Measurements from ENCODE around the gene CGREF1. TPM values are rescaled to one million over a fixed set of nuclear protein-coding genes. Genes with fewer than 3 reads are reported as not detected.

CGREF1 gene
- total RNA-seq, 4 donors from 2014 or later: 1.1 to 4.2 (median 2.6) TPM

DNA sequence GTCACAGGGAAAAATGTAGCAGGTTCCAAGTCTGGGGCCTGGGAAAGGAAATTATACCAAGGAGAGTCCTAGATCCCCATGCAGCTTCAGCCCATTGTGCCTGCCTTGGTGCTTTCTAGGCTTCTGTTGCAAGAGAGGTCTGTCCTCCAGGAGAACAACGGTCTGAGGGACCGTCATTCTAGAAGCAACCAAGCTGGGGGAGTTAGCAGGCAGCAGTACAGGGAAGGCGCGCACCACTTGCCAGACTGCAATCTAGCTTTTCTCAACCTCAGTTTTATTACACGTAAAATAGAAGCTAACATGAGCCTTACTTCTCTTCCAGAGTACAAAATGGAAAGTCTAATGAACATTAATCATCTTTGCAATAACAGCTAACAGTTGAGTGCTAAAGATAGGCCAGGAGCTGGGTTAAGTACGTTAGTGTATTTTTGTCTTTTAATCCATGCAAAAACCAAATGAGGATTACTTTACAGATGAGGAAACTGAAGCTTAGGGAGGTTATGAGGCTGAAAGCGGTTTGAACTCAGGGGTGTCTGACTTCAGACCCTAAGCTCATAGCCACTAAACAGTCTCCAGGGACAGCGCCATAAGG is 31.8 kb upstream of the CGREF1 start:
- no peaks in the 10 kb centered on the region for H3K9me3 ChIP-seq
- WGBS: 90% methylated on average over 8 of the region's 8 CpGs
- peak in 1 of 2 donors; percentile 2 for DNase-seq (ENCODE audit: low spot score in 2 of 2)
- TF ChIP-seq, protein P1, sequence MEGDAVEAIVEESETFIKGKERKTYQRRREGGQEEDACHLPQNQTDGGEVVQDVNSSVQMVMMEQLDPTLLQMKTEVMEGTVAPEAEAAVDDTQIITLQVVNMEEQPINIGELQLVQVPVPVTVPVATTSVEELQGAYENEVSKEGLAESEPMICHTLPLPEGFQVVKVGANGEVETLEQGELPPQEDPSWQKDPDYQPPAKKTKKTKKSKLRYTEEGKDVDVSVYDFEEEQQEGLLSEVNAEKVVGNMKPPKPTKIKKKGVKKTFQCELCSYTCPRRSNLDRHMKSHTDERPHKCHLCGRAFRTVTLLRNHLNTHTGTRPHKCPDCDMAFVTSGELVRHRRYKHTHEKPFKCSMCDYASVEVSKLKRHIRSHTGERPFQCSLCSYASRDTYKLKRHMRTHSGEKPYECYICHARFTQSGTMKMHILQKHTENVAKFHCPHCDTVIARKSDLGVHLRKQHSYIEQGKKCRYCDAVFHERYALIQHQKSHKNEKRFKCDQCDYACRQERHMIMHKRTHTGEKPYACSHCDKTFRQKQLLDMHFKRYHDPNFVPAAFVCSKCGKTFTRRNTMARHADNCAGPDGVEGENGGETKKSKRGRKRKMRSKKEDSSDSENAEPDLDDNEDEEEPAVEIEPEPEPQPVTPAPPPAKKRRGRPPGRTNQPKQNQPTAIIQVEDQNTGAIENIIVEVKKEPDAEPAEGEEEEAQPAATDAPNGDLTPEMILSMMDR (IDR thresholded peaks at IDR 0.05): no peak
- TF ChIP-seq POLR2AphosphoS5 (IDR thresholded peaks at IDR 0.05) (no peak), EP300 (IDR thresholded peaks at IDR 0.05) (no peak), POLR2A (IDR thresholded peaks at IDR 0.05) (no peak)
- no peak overlapping the region for H3K4me3 ChIP-seq
- no peaks in the 10 kb centered on the region for H3K4me1 ChIP-seq
- H3K27me3 ChIP-seq: peaks cover 3% of the 10 kb centered on the region
- no peak overlapping the region for H3K27ac ChIP-seq
- H3K36me3 ChIP-seq: no peaks in the 10 kb centered on the region

DNA sequence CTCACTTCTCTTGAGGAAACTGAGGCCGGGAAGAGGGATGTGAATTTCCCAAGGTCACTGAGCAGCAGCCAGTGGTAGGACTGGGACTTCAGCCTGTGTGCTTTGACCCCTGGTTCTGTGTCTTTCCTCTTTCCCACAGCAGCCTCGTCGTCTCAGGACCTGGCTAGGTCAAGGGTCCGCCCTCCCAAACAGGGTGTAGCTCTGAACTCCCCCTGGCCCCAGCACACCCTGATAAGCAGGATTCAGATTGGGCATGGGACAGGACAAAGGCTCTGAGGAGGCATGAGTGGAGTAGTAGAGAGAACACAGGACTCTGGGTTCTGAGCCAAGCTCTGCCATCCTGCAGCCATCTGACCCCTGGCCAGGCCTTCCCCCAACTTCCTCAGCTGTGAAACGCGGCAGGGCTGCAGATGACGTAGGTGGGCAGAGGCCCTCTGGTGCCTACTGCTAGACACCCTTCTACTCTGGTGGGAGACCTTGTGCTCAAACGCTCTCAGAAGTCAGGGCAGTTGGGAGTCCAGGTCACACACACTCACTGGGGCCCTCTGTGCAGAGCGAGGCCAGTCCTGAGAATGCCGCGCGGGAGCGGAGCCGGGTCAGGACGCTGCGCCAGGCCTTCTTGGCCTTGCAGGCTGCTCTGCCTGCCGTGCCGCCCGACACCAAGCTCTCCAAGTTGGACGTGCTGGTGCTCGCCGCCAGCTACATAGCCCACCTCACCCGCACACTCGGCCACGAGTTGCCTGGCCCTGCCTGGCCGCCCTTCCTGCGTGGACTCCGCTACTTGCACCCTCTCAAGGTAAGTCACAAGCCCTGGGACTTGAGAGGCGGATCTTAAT is 30.9 kb upstream of the CGREF1 start:
- no peak overlapping the region for H3K27ac ChIP-seq
- no peaks in the 10 kb centered on the region for H3K36me3 ChIP-seq
- DNase-seq (ENCODE audit: low spot score in 2 of 2): no peak
- TF ChIP-seq POLR2AphosphoS5 (IDR thresholded peaks at IDR 0.05): no peak
- no peak for TF ChIP-seq POLR2A (IDR thresholded peaks at IDR 0.05)
- no peak for TF ChIP-seq EP300 (IDR thresholded peaks at IDR 0.05)
- TF ChIP-seq, protein P1 (IDR thresholded peaks at IDR 0.05): no peak
- H3K4me1 ChIP-seq: no peaks in the 10 kb centered on the region
- H3K27me3 ChIP-seq: peaks cover 3% of the 10 kb centered on the region
- H3K9me3 ChIP-seq: no peaks in the 10 kb centered on the region
- no peak overlapping the region for H3K4me3 ChIP-seq
- WGBS: 86% methylated on average over 11 of the region's 29 CpGs

DNA sequence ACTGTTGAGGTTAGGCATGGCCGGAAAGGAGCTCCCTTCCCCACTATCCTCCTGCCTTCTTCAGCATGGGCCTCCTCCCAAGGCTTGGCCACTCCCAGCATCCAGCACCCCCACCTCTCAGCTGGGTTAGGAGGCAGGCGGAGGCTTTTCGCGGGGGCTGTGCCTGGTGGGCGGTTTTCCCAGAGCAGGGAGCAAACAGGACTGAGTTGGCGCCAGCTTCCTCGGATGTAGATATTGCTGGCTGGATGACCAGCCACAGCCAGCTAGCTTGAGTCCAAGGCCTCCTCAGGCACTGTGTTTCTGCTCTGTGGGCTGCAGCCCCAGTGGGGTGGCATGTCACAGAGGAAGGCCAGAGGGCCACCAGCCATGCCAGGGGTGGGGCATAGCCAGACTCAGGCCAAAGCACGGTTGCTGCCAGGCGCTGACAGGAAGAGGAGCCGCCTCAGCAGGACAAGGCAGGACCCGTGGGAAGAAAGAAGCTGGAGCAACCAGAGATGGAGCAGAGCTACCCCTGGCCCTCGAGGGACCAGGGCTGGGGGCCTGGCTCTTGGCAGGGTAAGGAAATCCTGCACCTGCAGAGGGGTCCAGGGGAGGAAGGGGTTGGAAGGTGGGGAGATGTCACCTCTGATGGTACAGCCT is 30.0 kb upstream of the CGREF1 start, which contains the start of gene TCF23:
TSS of gene TCF23 (plus strand) at position 204 of the 639 bp plus-strand sequence. CDS start at position 334, 130 bp downstream.
- Histone ChIP-seq H3K4me3 (no peak within 1 kb of the TSS), H3K27me3 (peaks cover 3% of the 10 kb centered on the region), H3K27ac (no peak within 1 kb of the TSS), H3K4me1 (no peaks in the 10 kb centered on the region), H3K9me3 (no peaks in the 10 kb centered on the region), H3K36me3 (no peaks in the 10 kb centered on the region)
- TF ChIP-seq EP300 (IDR thresholded peaks at IDR 0.05) (no peak), POLR2AphosphoS5 (IDR thresholded peaks at IDR 0.05) (no peak), POLR2A (IDR thresholded peaks at IDR 0.05) (no peak)
- TF ChIP-seq, protein P1 (IDR thresholded peaks at IDR 0.05): no peak
- 64% methylated on average over 4 of the region's 12 CpGs for WGBS
- DNase-seq (ENCODE audit: low spot score in 2 of 2): peak in 1 of 2 donors; percentile 27

DNA sequence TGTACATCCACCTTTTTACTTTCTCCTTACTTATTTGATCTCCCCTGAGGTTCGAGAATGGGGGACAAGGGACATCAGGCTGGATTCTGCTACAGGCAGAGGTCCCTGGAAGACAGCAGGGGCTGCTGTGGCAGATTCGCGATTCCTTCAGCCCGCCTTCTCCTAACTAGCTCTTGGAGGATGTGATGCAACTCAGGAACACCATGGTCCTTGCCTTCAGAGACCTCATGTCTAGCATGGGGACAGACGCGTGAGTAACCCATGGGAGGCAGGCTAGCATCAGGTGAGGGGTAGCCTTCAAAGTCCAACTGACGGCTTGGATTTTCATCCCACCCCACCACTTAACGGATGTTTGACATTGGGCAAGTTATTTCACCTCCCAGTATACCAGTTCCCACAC is 29.0 kb upstream of the CGREF1 start:
- Histone ChIP-seq H3K9me3 (no peaks in the 10 kb centered on the region), H3K27me3 (peaks cover 3% of the 10 kb centered on the region), H3K36me3 (no peaks in the 10 kb centered on the region), H3K27ac (no peak overlapping the region), H3K4me3 (no peak overlapping the region), H3K4me1 (no peaks in the 10 kb centered on the region)
- WGBS: 92% methylated on average over 8 of the region's 8 CpGs
- TF ChIP-seq, protein P1 (IDR thresholded peaks at IDR 0.05): no peak
- TF ChIP-seq POLR2AphosphoS5 (IDR thresholded peaks at IDR 0.05) (no peak), EP300 (IDR thresholded peaks at IDR 0.05) (no peak), POLR2A (IDR thresholded peaks at IDR 0.05) (no peak)
- no peak for DNase-seq (ENCODE audit: low spot score in 2 of 2)

DNA sequence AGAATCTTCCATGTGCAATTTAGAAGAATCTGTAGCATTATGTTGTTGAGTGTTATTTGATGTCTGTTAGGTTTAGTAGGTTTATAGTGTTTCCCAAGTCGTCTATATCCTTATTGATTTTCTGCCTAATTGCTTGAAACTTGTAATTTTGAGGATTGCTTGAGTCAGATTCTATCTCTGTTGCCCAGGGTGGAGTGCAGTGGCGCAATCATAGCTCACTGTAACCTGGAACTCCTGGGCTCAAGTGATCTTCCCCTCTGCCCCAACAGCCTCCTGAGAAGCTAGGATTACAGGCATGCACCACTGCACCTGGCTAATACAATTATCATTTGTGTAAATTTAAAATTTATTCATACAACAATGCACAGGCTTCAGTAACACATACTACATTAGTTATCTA is 26.8 kb upstream of the CGREF1 start:
- Histone ChIP-seq H3K27me3 (peaks cover 3% of the 10 kb centered on the region), H3K9me3 (no peaks in the 10 kb centered on the region), H3K27ac (no peak overlapping the region), H3K4me3 (no peak overlapping the region), H3K36me3 (no peaks in the 10 kb centered on the region), H3K4me1 (no peaks in the 10 kb centered on the region)
- TF ChIP-seq EP300 (IDR thresholded peaks at IDR 0.05) (no peak), POLR2AphosphoS5 (IDR thresholded peaks at IDR 0.05) (no peak), POLR2A (IDR thresholded peaks at IDR 0.05) (no peak)
- TF ChIP-seq, protein P1 (IDR thresholded peaks at IDR 0.05): no peak
- no peak for DNase-seq (ENCODE audit: low spot score in 2 of 2)
- 79% methylated on average over 2 of the region's 2 CpGs for whole genome bisulfite sequencing
